Uterine smooth muscle cell (primary cell): Measurements from ENCODE around the gene EDEM2. TPM values are rescaled to one million over a fixed set of nuclear protein-coding genes. Genes with fewer than 3 reads are reported as not detected.

Experiments used
- total RNA-seq: library from RNA; depleted of rRNA; stranded (reverse); fragments of >200 nt; gene quantifications from 2 replicates; pipeline ENCODE4 v1.2.3, GENCODE V29; 2014

The EDEM2 gene
- total RNA-seq: 27.2 and 56.7 TPM in 2 replicates

GRCh38 chr20:35146920-35147574 is at the start of gene EDEM2:
Gene EDEM2, minus strand, starts transcription at chr20:35147336. Its CDS starts 78 bp downstream, at chr20:35147258.

DNA sequence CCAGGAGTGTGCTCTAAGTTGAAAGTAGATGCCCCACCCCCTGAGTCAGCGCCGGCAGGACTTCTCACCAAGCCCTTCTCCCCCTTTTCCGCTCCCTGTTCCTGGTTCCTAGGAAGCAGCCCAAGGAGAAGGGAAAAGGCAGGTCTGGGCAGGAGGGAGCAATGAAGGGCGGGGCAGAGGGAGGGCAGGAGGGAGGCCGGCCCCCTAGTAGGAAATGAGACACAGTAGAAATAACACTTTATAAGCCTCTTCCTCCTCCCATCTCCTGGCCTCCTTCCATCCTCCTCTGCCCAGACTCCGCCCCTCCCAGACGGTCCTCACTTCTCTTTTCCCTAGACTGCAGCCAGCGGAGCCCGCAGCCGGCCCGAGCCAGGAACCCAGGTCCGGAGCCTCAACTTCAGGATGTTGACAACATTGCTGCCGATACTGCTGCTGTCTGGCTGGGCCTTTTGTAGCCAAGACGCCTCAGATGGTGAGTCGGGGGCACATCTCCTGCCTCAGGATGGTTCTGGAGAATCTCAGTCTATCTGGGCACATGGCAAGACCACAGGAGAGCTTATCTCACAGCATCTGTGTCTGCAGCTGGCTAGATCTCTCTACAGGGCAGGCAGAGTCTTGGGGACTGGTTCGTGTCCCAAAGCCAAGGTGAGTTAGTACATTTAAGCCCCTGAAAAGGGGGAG is 24.8 kb upstream of the EDEM2 start, which contains the start of gene PROCR:
TSS of gene PROCR (plus strand) at position 320 of the 681 bp plus-strand sequence. CDS start at position 403, 83 bp downstream.

DNA sequence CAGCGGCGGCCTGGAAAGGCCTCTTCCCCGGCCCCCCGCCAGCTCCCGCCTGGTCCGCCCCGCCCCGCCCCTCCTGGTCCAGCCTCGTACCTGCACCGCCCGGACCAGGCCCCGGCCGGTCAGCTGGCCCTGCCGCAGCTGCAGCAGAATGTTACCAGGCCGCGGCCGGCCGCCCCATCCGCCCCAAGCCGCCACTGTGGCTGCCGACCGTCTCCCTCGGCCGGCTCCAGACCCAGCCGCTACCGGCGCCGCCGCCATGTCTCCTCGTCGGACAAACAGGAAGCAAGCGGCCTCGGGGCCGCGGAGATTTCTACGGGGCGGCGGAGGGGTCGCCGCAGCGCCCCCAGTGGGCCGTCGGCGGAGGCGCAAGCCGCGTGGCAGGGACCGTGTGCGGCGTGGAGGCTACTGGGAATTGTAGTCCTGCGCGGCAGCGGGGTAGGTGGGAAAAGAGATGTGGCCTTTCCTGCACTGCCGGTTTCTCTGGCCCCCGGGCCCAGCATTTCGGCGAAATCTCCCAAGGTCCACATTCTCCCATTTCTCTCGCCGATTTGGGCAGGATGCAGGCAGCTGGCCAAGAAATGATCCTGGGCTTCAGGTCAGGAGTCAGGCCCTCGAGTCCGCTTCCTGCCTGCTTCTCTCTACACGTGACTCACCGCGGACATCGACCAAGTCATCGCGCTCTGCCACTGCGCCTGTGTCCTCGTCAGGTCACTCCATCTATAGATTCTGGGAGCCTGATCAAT is 54.4 kb downstream of the EDEM2 start, which contains the start of gene TRPC4AP:
TSS of gene TRPC4AP (minus strand) at position 284 of the 743 bp plus-strand sequence. CDS start at position 258, 26 bp downstream.

Other genes starting within 250 kb of the EDEM2 start
- gene GSS, start 191.5 kb downstream of the EDEM2 start, total RNA-seq: 75.7 and 104 TPM in 2 replicates
- under 0.01 and 0.33 TPM in 2 replicates for gene MYH7B, start 191.5 kb downstream of the EDEM2 start, total RNA-seq
- 77.4 and 78.1 TPM in 2 replicates for gene TRPC4AP, start 54.5 kb downstream of the EDEM2 start, total RNA-seq
- 67.1 and 101 TPM in 2 replicates for gene PROCR, start 24.7 kb upstream of the EDEM2 start, total RNA-seq
- gene MMP24, start 79.4 kb upstream of the EDEM2 start, total RNA-seq: 0.11 and 0.12 TPM in 2 replicates
- 7.1 and 17.0 TPM in 2 replicates for gene MMP24OS, start 130.8 kb upstream of the EDEM2 start, total RNA-seq
- gene EIF6, start 137.4 kb upstream of the EDEM2 start, total RNA-seq: 99.1 and 161 TPM in 2 replicates
- not detected in 2 replicates for gene FAM83C, start 145.1 kb upstream of the EDEM2 start, total RNA-seq